H7 (cell line): ENCODE data around the gene RBMS3. TPM values are rescaled to one million over a fixed set of nuclear protein-coding genes. Genes with fewer than 3 reads are reported as not detected.
"Not testable (repeated sequence)": the region's sequence is repeated elsewhere in the genome, so short reads cannot be mapped to it uniquely, and the experiment has no call there.

Source experiments
- DNase-seq: peaks from one replicate; pipeline ENCODE4 v3.0.0; 2012
- H3K27me3 ChIP-seq: 2 replicates; pipeline ENCODE4 v1.6.0; 2011; ENCODE audit warnings: mild to moderate bottlenecking, low read length; ENCODE audit not compliant: control insufficient read depth, insufficient read depth
- H3K36me3 ChIP-seq: replicated peaks from 2 replicates; pipeline ENCODE4 v1.5.1; 2011; ENCODE audit warnings: low read length; ENCODE audit not compliant: control insufficient read depth, insufficient read depth
- H3K4me3 ChIP-seq: 2 replicates; pipeline ENCODE4 v1.5.1; 2011; ENCODE audit warnings: low read depth, mild to moderate bottlenecking, control low read depth, low read length, moderate library complexity; ENCODE audit not compliant: insufficient read depth
- total RNA-seq: library from RNA; depleted of rRNA; stranded (reverse); fragments of >200 nt; shearing (Covaris generic); gene quantifications from 2 replicates; pipeline ENCODE4 v1.2.3, GENCODE V29; 2014

The RBMS3 gene
- total RNA-seq, 1 experiment from 2014 or later, result 9.4 TPM

- DNase-seq, result no peak
- Histone ChIP-seq H3K27me3 (no peaks in the 10 kb centered on the region), H3K36me3 (no peaks in the 10 kb centered on the region), H3K4me3 (no peak overlapping the region)
These were observed 723.6 kb downstream of the RBMS3 start for GRCh38 chr3:30004481-30004880.

GRCh38 chr3:30006111-30006510, 725.2 kb downstream of the RBMS3 start:
- DNase-seq, result no peak
- Histone ChIP-seq H3K4me3 (no peak overlapping the region), H3K36me3 (no peaks in the 10 kb centered on the region), H3K27me3 (no peaks in the 10 kb centered on the region)

- DNase-seq, result no peak
- Histone ChIP-seq H3K4me3 (no peak overlapping the region), H3K36me3 (no peaks in the 10 kb centered on the region), H3K27me3 (no peaks in the 10 kb centered on the region)
These were observed 726.8 kb downstream of the RBMS3 start for GRCh38 chr3:30007668-30008067.

- Histone ChIP-seq H3K4me3 (no peak overlapping the region), H3K36me3 (no peaks in the 10 kb centered on the region), H3K27me3 (no peaks in the 10 kb centered on the region)
- no peak for DNase-seq
These were observed 730.4 kb downstream of the RBMS3 start for GRCh38 chr3:30011237-30011803.

- DNase-seq, result peak; percentile 61
- H3K27me3 ChIP-seq, result no peaks in the 10 kb centered on the region
- no peak overlapping the region for H3K4me3 ChIP-seq
- no peaks in the 10 kb centered on the region for H3K36me3 ChIP-seq
These were observed 732.2 kb downstream of the RBMS3 start for GRCh38 chr3:30012941-30013543.

- Histone ChIP-seq H3K36me3 (no peaks in the 10 kb centered on the region), H3K4me3 (no peak overlapping the region), H3K27me3 (no peaks in the 10 kb centered on the region)
- DNase-seq, result no peak
These were observed 737.0 kb downstream of the RBMS3 start for GRCh38 chr3:30017901-30018300.

- Histone ChIP-seq H3K27me3 (no peaks in the 10 kb centered on the region), H3K36me3 (no peaks in the 10 kb centered on the region), H3K4me3 (no peak overlapping the region)
- DNase-seq, result no peak
These were observed 739.5 kb downstream of the RBMS3 start for GRCh38 chr3:30020380-30020779.

GRCh38 chr3:30024466-30024865, 743.6 kb downstream of the RBMS3 start:
- no peak for DNase-seq
- no peak overlapping the region for H3K4me3 ChIP-seq

GRCh38 chr3:30026851-30027250, 746.0 kb downstream of the RBMS3 start:
- Histone ChIP-seq H3K4me3 (no peak overlapping the region), H3K36me3 (no peaks in the 10 kb centered on the region), H3K27me3 (no peaks in the 10 kb centered on the region)
- DNase-seq, result no peak

More at GRCh38 chr3:30024466-30024865, 743.6 kb downstream of the RBMS3 start:
- Histone ChIP-seq H3K36me3 (no peaks in the 10 kb centered on the region), H3K27me3 (no peaks in the 10 kb centered on the region)

- DNase-seq, result no peak
- Histone ChIP-seq H3K36me3 (no peaks in the 10 kb centered on the region), H3K27me3 (no peaks in the 10 kb centered on the region), H3K4me3 (no peak overlapping the region)
These were observed 753.5 kb downstream of the RBMS3 start for GRCh38 chr3:30034246-30034991.

GRCh38 chr3:30035935-30036567, 755.2 kb downstream of the RBMS3 start:
- DNase-seq, result no peak

GRCh38 chr3:30040126-30040525, 759.3 kb downstream of the RBMS3 start:
- Histone ChIP-seq H3K36me3 (no peaks in the 10 kb centered on the region), H3K4me3 (no peak overlapping the region), H3K27me3 (no peaks in the 10 kb centered on the region)
- DNase-seq, result no peak

More at GRCh38 chr3:30035935-30036567, 755.2 kb downstream of the RBMS3 start:
- Histone ChIP-seq H3K27me3 (no peaks in the 10 kb centered on the region), H3K36me3 (no peaks in the 10 kb centered on the region), H3K4me3 (no peak overlapping the region)

GRCh38 chr3:30041481-30041880, 760.6 kb downstream of the RBMS3 start:
- not testable (repeated sequence) for DNase-seq, H3K4me3 ChIP-seq, H3K36me3 ChIP-seq, H3K27me3 ChIP-seq

- Histone ChIP-seq H3K27me3 (no peaks in the 10 kb centered on the region), H3K4me3 (no peak overlapping the region), H3K36me3 (no peaks in the 10 kb centered on the region)
- DNase-seq, result peak; percentile 13
These were observed 761.5 kb downstream of the RBMS3 start for GRCh38 chr3:30042274-30042859.
